Stimulated activated CD8-positive, alpha-beta memory T cell treated with anti-CD3 and anti-CD28 coated beads, Interleukin-12 subunit alpha, Interleukin-12 subunit beta, amount 100 ng/mL, for 24 hours (primary cell): Measurements from ENCODE around the gene CELSR1.
"Not testable (repeated sequence)": the region's sequence is repeated elsewhere in the genome, so short reads cannot be mapped to it uniquely, and the experiment has no call there.

Experiments used
- DNase-seq: peaks from one replicate; pipeline ENCODE4 v3.0.0-alpha.2; 2020; ENCODE audit errors: extremely low read depth

CELSR1 gene

GRCh38 chr22:46515208-46516111 lies 22.0 kb downstream of the CELSR1 start:
- no peak for DNase-seq

GRCh38 chr22:46514592-46515207 lies 22.7 kb downstream of the CELSR1 start:
- DNase-seq, result no peak

GRCh38 chr22:46513908-46514550 lies 23.4 kb downstream of the CELSR1 start:
- DNase-seq, result no peak

GRCh38 chr22:46512683-46513082 lies 24.7 kb downstream of the CELSR1 start:
- DNase-seq, result no peak

- no peak for DNase-seq
Observed at GRCh38 chr22:46512039-46512370, 25.4 kb downstream of the CELSR1 start.

- no peak for DNase-seq
Observed at GRCh38 chr22:46511151-46512038, 26.0 kb downstream of the CELSR1 start.

GRCh38 chr22:46509416-46510089 lies 27.9 kb downstream of the CELSR1 start:
- DNase-seq, result no peak

GRCh38 chr22:46508491-46508999 lies 28.9 kb downstream of the CELSR1 start:
- DNase-seq, result no peak

- no peak for DNase-seq
Observed at GRCh38 chr22:46507451-46508425, 29.7 kb downstream of the CELSR1 start.

- no peak for DNase-seq
Observed at GRCh38 chr22:46504584-46504983, 32.8 kb downstream of the CELSR1 start.

- no peak for DNase-seq
Observed at GRCh38 chr22:46502440-46503175, 34.8 kb downstream of the CELSR1 start.

- no peak for DNase-seq
Observed at GRCh38 chr22:46501701-46502100, 35.7 kb downstream of the CELSR1 start.

GRCh38 chr22:46501265-46501664 lies 36.2 kb downstream of the CELSR1 start:
- not testable (repeated sequence) for DNase-seq

GRCh38 chr22:46500201-46500600 lies 37.2 kb downstream of the CELSR1 start:
- DNase-seq, result no peak

GRCh38 chr22:46499805-46500189 lies 37.6 kb downstream of the CELSR1 start:
- no peak for DNase-seq

GRCh38 chr22:46491946-46492345 lies 45.5 kb downstream of the CELSR1 start:
- no peak for DNase-seq

- no peak for DNase-seq
Observed at GRCh38 chr22:46490538-46490937, 46.9 kb downstream of the CELSR1 start.

- no peak for DNase-seq
Observed at GRCh38 chr22:46486996-46487717, 50.3 kb downstream of the CELSR1 start.
